GM15510 (cell line): ENCODE data around the gene NPIPA3.
"Not testable (repeated sequence)": the region's sequence is repeated elsewhere in the genome, so short reads cannot be mapped to it uniquely, and the experiment has no call there.

Experiments
- POLR2A ChIP-seq: IDR thresholded peaks from 3 replicates; pipeline ENCODE4 v1.6.1; 2011; ENCODE audit warnings: borderline replicate concordance; ENCODE audit not compliant: insufficient read length; ENCODE audit errors: extremely low read depth

NPIPA3 gene

DNA sequence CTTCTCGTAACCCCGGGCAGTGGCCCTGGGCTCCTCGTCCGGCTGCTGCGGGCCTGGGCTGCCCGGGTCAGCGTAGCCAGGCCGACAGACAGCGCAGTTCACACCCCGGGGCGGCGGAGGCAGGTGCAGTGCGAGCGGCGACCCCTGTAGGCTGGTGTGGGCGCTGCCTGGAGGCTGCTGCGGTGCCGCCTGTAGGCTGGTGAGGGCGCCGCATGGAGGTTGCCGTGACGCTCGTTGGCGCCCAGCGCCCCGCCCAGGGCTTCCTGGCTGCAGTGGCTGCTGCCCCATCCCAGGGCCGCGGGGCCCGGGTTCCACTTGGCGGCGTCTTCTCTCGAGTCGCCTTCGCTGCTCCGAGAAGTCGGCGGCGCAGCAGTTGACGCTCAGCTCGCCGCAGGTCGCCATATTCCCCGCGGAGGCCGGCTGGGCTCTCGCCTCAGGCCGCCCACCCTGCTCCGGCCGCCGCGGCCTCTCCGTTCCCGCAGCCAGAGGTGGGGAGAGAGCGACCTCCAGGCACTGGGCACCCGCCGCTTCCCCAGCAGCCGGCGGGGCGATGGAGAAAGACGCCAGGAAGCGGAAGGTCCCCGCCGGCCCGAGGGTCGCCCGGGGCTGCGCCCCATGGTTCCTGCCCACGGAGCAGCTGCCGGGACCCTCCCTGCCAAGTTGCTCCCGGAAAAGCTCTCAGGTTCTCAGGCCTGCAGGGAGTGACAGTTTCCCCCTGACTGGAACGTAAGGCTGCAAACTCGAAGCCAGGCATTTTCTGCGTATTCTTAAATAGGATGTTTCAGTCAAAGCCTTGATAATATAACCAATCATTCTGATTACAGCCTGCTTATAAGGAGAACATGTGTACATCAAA is at the start of gene NPIPA3:
Gene NPIPA3, plus strand, starts transcription at position 256 of the 856 bp plus-strand sequence. CDS start 5,533 bp downstream, outside the sequence.
- TF ChIP-seq POLR2A, result not testable (repeated sequence)

DNA sequence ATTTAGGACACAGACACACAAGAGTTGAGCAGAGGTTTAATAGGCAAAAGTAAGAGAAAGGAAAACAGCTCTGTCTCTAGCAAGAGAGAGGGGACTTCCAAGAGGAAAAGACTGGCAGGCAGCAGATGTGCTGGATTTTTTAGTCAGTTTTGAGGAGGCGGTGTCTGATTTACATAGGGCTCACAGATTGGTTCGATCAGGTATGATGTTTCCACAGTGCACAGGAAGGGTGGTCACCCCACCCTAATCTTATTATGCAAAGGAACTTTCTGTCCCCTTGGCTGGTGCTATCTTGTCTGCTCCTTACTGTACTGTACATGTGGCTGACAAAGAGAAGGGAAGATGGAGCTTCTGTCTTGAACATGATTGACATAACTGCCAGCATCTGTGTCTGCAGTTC is 45.1 kb upstream of the NPIPA3 start:
- TF ChIP-seq POLR2A, result no peak

DNA sequence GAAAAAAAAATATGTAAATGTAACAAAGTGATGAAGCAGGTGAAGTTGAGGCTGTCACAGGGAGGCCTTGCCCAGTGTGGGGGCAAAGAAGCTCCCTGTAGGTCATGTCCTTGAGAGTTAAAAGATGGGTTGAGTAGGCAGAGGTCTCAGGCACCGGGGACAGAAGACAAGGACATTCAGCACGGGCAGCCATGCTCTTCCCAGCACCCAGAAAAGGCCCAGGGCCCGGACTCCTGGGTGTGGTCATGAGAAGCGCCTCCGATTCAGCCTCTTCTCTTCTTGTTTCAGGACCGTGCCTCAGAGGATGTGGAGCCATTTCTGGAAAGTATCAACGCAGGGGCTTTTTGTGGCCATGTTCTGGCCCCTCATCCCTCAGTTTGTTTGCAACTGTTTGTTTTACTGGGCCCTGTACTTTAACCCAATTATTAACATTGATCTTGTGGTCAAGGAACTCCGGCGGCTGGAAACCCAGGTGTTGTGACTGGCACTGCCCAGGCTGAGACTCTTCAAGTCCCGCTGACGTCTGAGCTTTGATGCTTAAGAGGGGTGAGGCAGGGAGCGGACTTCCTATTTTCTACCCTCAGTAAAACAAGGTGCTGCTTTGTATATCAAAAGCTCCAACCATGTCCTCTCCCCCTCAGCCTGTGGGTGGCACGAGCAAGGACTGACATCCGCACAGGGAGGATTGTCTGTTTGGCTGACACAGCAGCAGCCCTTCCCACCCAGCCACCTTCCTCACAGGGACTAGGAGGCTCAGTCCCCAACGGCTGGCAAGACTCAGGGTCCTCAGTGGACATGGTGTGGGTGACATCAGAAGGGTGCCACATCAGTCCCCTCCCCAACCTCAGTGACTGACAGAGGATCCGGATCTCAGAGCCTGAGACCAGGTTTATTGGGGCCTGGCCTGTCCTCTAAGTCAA is 35.6 kb upstream of the NPIPA3 start:
- no peak for TF ChIP-seq POLR2A

DNA sequence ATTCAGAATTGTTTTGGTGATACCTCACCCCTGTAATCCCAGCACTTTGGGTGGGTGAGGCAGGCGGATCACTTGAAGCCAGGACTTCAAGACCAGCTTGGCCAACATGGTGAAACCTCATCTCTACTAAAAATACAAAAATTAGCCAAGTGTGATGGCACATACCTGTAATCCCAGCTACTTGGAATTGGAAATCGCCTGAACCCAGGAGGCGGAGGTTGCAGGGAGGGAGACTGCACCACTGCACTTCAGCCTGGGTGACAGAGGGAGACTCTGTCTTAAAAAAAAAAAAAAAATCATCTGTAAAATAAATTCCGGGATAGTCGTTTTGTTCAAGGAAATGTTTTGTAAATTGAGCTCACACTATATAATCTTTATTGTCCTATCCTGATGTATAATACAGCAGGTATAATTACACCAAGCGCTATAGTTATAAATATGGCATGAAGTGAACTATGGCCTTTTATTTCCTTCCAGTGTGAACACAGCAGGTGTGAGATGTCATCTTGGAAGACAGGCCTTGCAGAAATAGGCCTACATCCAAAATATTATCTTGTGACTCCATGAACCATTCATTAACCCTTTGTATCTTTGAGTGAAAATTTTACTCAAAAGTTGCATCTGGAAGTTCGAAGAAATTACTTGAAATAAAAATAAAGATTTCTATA is 34.5 kb upstream of the NPIPA3 start:
- no peak for TF ChIP-seq POLR2A

DNA sequence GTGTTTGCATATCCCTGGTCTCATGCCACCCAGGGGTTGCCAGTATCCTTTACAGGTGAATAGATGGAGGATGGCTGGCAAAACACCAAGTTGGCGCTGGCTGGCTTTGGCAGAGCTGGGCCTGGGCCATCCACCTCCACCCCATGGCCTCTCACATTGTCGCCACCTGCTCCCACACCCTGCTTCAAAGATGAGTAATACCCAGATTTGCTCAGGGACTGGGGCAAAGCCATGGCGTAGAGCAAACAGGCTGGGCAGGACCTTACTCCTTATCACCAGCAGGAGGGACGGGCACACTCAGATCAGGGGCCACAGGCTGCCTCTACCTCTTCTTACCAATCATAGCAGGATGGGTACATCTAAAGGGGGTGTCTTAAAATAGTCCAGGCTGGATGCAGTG is 33.4 kb upstream of the NPIPA3 start:
- TF ChIP-seq POLR2A, result no peak

DNA sequence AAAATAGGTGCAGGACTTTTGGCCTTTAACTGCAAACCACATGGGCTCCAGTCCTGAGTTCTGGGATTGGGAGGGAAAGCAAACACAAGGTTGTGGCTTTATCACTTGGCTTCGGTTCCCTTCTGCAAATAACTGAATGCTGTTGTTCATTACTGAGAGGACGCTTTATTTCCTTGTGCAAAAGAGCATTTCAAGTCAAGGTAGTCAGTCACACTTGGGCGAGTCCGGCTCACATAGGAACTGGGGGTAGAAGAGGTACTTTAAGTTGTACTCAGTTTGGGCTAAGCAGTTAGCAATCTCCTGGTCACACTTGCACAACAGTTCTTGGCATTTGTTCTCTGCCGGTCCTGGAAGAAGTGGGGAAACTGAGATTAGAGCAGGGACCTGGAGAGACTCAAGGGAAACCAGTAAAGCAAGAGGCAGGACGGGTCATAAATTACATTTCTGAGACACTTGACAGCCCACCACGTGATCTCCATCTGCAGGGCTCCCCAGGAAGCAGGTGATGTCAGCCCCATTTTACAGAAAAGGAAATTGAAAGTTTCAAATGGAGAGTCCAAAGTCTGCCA is 30.7 kb upstream of the NPIPA3 start:
- TF ChIP-seq POLR2A, result no peak

DNA sequence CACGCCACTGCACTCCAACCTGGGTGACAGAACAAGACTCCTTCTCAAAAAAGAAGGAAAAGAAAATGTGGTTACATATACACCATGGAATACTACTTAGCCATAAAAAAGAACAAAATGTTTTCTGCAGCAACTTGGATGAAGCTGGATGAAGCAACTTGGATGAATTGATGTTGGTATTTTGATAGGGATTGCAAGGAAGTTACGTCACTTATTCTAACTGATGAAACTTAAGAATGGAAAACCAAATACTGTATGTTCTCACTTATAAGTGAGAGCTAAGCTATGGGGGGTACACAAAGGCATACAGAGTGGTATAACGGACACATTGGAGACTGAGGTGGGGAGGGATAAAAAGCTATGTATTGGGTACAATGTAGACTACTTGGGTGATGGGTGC is 26.6 kb upstream of the NPIPA3 start:
- no peak for TF ChIP-seq POLR2A

DNA sequence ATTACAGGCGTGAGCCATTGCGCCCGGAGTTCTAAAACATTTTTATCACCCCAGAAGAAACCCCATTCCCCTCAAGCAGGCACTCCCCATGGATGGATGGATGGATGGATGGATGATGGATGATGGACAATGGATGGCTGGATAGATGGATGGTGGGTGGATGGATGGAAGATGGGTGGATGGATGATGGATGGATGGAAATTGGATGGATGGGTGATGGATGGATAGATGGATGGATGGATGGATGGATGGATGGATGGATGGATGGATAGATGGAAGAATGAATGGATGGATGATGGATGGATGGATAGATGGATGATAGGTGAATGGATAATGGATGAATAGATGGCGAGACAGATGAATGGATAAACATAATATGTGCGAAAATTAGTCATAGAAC is 25.6 kb upstream of the NPIPA3 start:
- TF ChIP-seq POLR2A, result no peak

DNA sequence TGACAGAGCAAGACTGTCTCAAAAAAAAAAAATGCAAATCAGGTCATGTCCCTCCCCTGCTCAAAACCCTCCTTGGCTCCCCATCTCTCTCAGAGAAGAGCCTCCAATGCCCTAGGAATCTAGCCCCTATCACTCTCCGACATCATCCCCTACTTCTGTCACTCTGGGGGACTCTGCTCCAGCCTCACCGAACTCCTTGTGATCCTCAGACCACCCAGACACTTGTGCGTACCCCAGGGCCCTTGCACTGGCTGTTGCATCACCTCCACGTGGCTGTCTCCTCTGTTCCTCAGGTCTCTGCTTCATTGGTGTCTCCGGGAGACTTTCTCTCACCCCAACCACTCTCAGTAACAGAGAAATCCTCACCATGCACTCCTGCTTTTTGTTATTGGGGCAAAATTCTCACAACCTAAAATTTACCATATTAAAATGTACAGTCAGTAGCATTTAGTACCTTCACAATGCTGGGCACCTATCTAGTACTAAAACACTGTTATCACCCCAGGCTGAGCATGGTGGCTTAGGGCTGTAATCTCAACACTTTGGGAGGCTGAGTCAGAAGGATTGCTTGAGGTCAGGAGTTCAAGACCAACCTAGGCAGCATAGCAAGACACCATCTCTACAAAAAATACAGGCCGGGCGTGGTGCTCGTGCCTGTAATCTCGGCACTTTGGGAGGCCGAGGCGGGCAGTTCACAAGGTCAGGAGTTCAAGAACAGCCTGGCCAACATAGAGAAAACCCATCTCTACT is 24.3 kb upstream of the NPIPA3 start:
- TF ChIP-seq POLR2A, result no peak

DNA sequence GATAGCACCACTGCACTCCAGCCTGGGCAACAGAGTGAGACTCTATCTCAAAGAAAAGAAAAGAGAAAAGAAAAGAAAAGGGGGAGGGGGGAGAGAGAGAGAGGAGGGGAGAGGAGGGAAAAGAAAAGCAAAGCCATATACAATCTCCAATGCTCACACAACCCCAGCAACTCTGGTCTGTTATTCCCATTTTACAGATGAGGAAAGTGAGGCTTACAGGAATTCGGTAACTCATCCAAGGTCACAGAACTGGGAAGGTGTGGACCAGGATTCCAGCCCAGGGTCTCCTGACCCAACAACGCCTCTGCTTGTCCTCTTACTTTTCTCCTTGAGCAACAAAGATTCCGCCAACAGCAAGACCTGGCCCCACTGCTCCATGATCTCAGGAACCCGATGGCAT is 22.1 kb upstream of the NPIPA3 start:
- TF ChIP-seq POLR2A, result no peak

DNA sequence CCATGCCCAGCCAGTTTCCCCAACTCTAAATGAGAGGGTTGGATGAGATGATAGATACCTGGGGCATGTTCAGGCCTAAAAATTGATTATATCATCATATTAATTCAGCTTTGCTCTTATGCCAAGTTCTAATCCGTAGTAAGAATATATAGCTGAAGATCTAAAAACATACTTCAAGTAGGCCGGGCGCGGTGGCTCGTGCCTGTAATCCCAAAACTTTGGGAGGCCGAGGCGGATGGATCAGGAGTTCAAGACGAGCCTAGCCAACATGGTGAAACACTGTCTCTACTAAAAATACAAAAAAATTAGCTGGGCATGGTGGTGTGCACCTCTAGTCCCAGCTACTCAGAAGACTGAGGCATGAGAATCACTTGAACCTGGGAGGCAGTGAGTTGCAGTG is 21.1 kb upstream of the NPIPA3 start:
- TF ChIP-seq POLR2A, result no peak

DNA sequence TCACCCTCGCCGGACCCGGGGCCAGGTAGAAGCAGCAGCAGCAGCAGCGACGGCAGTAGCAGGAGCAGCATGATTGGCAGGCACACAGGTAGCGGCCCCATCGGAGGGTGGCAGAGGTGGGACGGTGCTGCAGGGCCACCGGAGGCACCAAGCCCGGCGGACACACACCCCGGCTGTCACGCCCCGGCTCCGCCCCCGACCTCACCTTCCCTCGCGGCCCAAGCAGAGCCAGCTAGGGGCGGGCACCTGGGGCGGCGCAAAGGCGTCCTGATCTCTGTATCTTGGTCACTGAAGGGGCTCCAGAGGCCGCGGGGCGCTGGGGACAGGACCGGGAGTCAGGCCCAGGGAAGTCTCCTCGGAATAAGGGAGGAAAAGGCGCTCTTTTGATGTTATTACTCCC is 9.1 kb upstream of the NPIPA3 start, which contains the start of gene PLA2G10:
Gene PLA2G10, minus strand, starts transcription at position 180 of the 400 bp plus-strand sequence. Its CDS starts 79 bp downstream, at position 101.
- TF ChIP-seq POLR2A, result not testable (repeated sequence)

DNA sequence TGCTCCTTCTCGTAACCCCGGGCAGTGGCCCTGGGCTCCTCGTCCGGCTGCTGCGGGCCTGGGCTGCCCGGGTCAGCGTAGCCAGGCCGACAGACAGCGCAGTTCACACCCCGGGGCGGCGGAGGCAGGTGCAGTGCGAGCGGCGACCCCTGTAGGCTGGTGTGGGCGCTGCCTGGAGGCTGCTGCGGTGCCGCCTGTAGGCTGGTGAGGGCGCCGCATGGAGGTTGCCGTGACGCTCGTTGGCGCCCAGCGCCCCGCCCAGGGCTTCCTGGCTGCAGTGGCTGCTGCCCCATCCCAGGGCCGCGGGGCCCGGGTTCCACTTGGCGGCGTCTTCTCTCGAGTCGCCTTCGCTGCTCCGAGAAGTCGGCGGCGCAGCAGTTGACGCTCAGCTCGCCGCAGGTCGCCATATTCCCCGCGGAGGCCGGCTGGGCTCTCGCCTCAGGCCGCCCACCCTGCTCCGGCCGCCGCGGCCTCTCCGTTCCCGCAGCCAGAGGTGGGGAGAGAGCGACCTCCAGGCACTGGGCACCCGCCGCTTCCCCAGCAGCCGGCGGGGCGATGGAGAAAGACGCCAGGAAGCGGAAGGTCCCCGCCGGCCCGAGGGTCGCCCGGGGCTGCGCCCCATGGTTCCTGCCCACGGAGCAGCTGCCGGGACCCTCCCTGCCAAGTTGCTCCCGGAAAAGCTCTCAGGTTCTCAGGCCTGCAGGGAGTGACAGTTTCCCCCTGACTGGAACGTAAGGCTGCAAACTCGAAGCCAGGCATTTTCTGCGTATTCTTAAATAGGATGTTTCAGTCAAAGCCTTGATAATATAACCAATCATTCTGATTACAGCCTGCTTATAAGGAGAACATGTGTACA is 39.3 kb downstream of the NPIPA3 start, which contains the start of gene NPIPA2:
Gene NPIPA2, plus strand, starts transcription at position 261 of the 856 bp plus-strand sequence. CDS start 5,533 bp downstream, outside the sequence.
- TF ChIP-seq POLR2A, result not testable (repeated sequence)
